ENCODE measurements around the gene SMG6. TPM values are rescaled to one million over a fixed set of nuclear protein-coding genes. Genes with fewer than 3 reads are reported as not detected.
"Not testable (repeated sequence)": the region's sequence is repeated elsewhere in the genome, so short reads cannot be mapped to it uniquely, and the experiment has no call there.

The SMG6 gene
- total and polyA plus RNA-seq, 2 donors (not counting 3 experiments of a cell fraction or from before 2014, with no cell fraction given), result 40.1 to 42.2 TPM

DNA sequence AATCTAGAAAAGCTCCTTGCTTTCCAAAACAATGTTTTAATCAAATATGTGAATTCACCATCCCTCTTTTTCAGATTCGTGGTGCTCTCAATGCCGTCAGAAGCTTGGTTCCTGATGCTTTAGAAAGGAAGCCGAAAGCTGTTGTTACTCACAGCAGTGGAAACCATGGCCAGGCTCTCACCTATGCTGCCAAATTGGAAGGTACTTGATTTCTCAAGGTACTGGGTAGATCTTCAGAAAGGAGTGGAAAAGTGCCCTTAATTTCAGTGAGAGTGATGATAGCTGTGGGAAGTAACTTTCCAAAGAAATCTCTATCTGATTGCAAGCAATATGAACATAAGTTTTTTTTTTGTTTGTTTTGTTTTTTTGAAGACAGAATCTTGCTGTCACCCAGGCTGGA is 14.2 kb upstream of the SMG6 start:
- no peaks in the 10 kb centered on the region for H3K36me3 ChIP-seq (ENCODE audit: control insufficient read depth in 2 of 2, extremely low read depth in 1 of 2, insufficient read depth in 2 of 2, low read length in 2 of 2)
- H3K9me1 ChIP-seq (replicated peaks; ENCODE audit: control insufficient read depth, extremely low read depth, insufficient read depth, low read length), result no peaks in the 10 kb centered on the region
- BruUV-seq (replicated peaks), result no TSS peak
- H3K27ac ChIP-seq (ENCODE audit: insufficient read depth, low read depth, low read length), result no peak overlapping the region
- H2AFZ ChIP-seq (ENCODE audit: low read depth, low read length), result no peak overlapping the region
- no peak overlapping the region for H3K4me3 ChIP-seq (replicated peaks in 1 of 3; ENCODE audit: insufficient read depth in 1 of 3, low read depth in 1 of 3, low read length in 3 of 3)
- intact Hi-C loops (cut with micrococcal nuclease), result no loop called here
- POLR2A ChIA-PET, result no interaction called here
- FAIRE-seq (no peak), DNase-seq (ENCODE audit: low read depth, low spot score) (no peak)
- no peak overlapping the region for H3K9ac ChIP-seq (replicated peaks; ENCODE audit: extremely low read depth, insufficient read depth, low read length)
- no peaks in the 10 kb centered on the region for H3K9me3 ChIP-seq (replicated peaks; ENCODE audit: control insufficient read depth, insufficient read depth, low read length)
- dilution Hi-C loops (cut with MboI; ENCODE audit: extremely low pct_ligation_motif_present, low sequenced_read_pairs), result no loop called here
- no peaks in the 10 kb centered on the region for H3K79me2 ChIP-seq (ENCODE audit: control insufficient read depth, insufficient read depth, low read length)
- no peaks in the 10 kb centered on the region for H3K4me1 ChIP-seq (ENCODE audit: control insufficient read depth, extremely low read depth, insufficient read depth, low read length)
- CTCF ChIA-PET, result interaction anchor here (0.8 kb wide), 1 partner anchor 18 kb away, joined by 3 read pairs; the partner anchor contains the start of gene TSR1
- no peaks in the 10 kb centered on the region for H3K27me3 ChIP-seq (ENCODE audit: control insufficient read depth in 2 of 2, insufficient read depth in 2 of 2, low read length in 2 of 2)
- no peak for TF ChIP-seq MYC (IDR thresholded peaks at IDR 0.05; ENCODE audit: low read depth, low read length)
- no peak for TF ChIP-seq EZH2 (IDR thresholded peaks at IDR 0.05; ENCODE audit: borderline replicate concordance, low read depth, low read length, severe bottlenecking)
- no peak for TF ChIP-seq GATA2 (IDR thresholded peaks at IDR 0.05; ENCODE audit: insufficient read depth, insufficient read length, low read depth, low read length)
- no peak for TF ChIP-seq JUN (IDR thresholded peaks at IDR 0.05; ENCODE audit: borderline replicate concordance, insufficient read depth, insufficient read length, low read depth)
- no peak for TF ChIP-seq FOS (IDR thresholded peaks at IDR 0.05; ENCODE audit: borderline replicate concordance, insufficient read depth, low read length)
- no peak overlapping the region for H3K4me2 ChIP-seq (ENCODE audit: insufficient read depth, low read length)
- H4K20me1 ChIP-seq (replicated peaks; ENCODE audit: control insufficient read depth, extremely low read depth, insufficient read depth, low read length), result no peaks in the 10 kb centered on the region

DNA sequence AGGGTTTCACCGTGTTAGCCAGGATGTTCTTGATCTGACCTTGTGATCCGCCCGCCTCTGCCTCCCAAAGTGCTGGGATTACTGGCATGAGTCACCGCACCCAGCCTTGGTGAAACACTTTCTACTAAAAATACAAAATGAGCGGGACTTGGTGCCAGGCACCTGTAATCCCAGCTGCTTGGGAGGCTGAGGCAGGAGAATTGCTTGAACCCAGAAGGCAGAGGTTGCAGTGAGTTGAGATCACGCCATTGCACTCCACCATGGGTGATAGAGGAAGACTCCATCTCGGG is 13.3 kb upstream of the SMG6 start:
- H3K9me1 ChIP-seq (replicated peaks; ENCODE audit: control insufficient read depth, extremely low read depth, insufficient read depth, low read length); H4K20me1 ChIP-seq (replicated peaks; ENCODE audit: control insufficient read depth, extremely low read depth, insufficient read depth, low read length); DNase-seq (ENCODE audit: low read depth, low spot score); H3K4me2 ChIP-seq (ENCODE audit: insufficient read depth, low read length); dilution Hi-C loops (cut with MboI; ENCODE audit: extremely low pct_ligation_motif_present, low sequenced_read_pairs); H3K27me3 ChIP-seq (ENCODE audit: control insufficient read depth in 2 of 2, insufficient read depth in 2 of 2, low read length in 2 of 2); H3K9ac ChIP-seq (replicated peaks; ENCODE audit: extremely low read depth, insufficient read depth, low read length); H3K4me1 ChIP-seq (ENCODE audit: control insufficient read depth, extremely low read depth, insufficient read depth, low read length); CTCF ChIA-PET; H3K79me2 ChIP-seq (ENCODE audit: control insufficient read depth, insufficient read depth, low read length); intact Hi-C loops (cut with micrococcal nuclease); BruUV-seq (replicated peaks); H2AFZ ChIP-seq (ENCODE audit: low read depth, low read length); H3K4me3 ChIP-seq (replicated peaks in 1 of 3; ENCODE audit: insufficient read depth in 1 of 3, low read depth in 1 of 3, low read length in 3 of 3); H3K27ac ChIP-seq (ENCODE audit: insufficient read depth, low read depth, low read length); H3K9me3 ChIP-seq (replicated peaks; ENCODE audit: control insufficient read depth, insufficient read depth, low read length); H3K36me3 ChIP-seq (ENCODE audit: control insufficient read depth in 2 of 2, extremely low read depth in 1 of 2, insufficient read depth in 2 of 2, low read length in 2 of 2); FAIRE-seq; POLR2A ChIA-PET: not testable (repeated sequence)
